Stimulated activated CD4-positive, alpha-beta T cell treated with anti-CD3 and anti-CD28 coated beads, Interleukin-15, amount 100 ng/mL, for 24 hours (primary cell): ENCODE results near the gene LKAAEAR1.

Experiments
- DNase-seq: peaks from one replicate; pipeline ENCODE4 v3.0.0-alpha.2; 2020

LKAAEAR1 gene

GRCh38 chr20:64077876-64078551, 6.2 kb downstream of the LKAAEAR1 start:
- DNase-seq, result peak; percentile 68

GRCh38 chr20:64077541-64077875, 6.7 kb downstream of the LKAAEAR1 start:
- no peak for DNase-seq

- peak; percentile 68 for DNase-seq
Measured at GRCh38 chr20:64077094-64077493, 7.1 kb downstream of the LKAAEAR1 start.

GRCh38 chr20:64076061-64076997, 7.9 kb downstream of the LKAAEAR1 start:
- no peak for DNase-seq

- no peak for DNase-seq
Measured at GRCh38 chr20:64075556-64075955, 8.6 kb downstream of the LKAAEAR1 start.

- no peak for DNase-seq
Measured at GRCh38 chr20:64074963-64075362, 9.2 kb downstream of the LKAAEAR1 start.

- no peak for DNase-seq
Measured at GRCh38 chr20:64074184-64074789, 9.9 kb downstream of the LKAAEAR1 start.

- DNase-seq, result no peak
Measured at GRCh38 chr20:64073476-64074183, 10.6 kb downstream of the LKAAEAR1 start.

GRCh38 chr20:64072498-64073063, 11.6 kb downstream of the LKAAEAR1 start:
- DNase-seq, result no peak

- no peak for DNase-seq
Measured at GRCh38 chr20:64071341-64072332, 12.6 kb downstream of the LKAAEAR1 start.

- DNase-seq, result no peak
Measured at GRCh38 chr20:64070244-64070993, 13.8 kb downstream of the LKAAEAR1 start.

GRCh38 chr20:64069614-64070243, 14.5 kb downstream of the LKAAEAR1 start:
- no peak for DNase-seq

- DNase-seq, result no peak
Measured at GRCh38 chr20:64069209-64069613, 15.0 kb downstream of the LKAAEAR1 start.

GRCh38 chr20:64068386-64069208, 15.6 kb downstream of the LKAAEAR1 start:
- no peak for DNase-seq

- DNase-seq, result no peak
Measured at GRCh38 chr20:64067733-64068307, 16.4 kb downstream of the LKAAEAR1 start.

- DNase-seq, result no peak
Measured at GRCh38 chr20:64067005-64067632, 17.1 kb downstream of the LKAAEAR1 start.

- peak; percentile 74 for DNase-seq
Measured at GRCh38 chr20:64065974-64066343, 18.2 kb downstream of the LKAAEAR1 start.
